LNCaP clone FGC (cell line): Measurements from ENCODE around the gene PSMD11.
"Not testable (repeated sequence)": the region's sequence is repeated elsewhere in the genome, so short reads cannot be mapped to it uniquely, and the experiment has no call there.

Source experiments
- DNase-seq: peaks from one replicate; pipeline ENCODE4 v3.0.0-alpha.2; 2011; ENCODE audit warnings: low read depth
- H3K4me3 ChIP-seq: 2 replicates; pipeline ENCODE4 v1.5.1; 2011; ENCODE audit warnings: mild to moderate bottlenecking, low read depth, low read length, control low read depth
- CTCF ChIP-seq: IDR thresholded peaks from 2 replicates; pipeline ENCODE4 v1.5.1; 2012; ENCODE audit warnings: mild to moderate bottlenecking; ENCODE audit not compliant: control insufficient read depth, insufficient read depth; ENCODE audit errors: extremely low read depth

PSMD11 gene

GRCh38 chr17:32444301-32445073 lies at the start of gene PSMD11:
Gene PSMD11, plus strand, starts transcription at chr17:32444510. Its CDS starts 14 bp downstream, at chr17:32444524.
- peak; percentile 88 for DNase-seq
- peak; percentile 88 for TF ChIP-seq CTCF
- peak within 1 kb of the TSS; percentile 98 for H3K4me3 ChIP-seq

GRCh38 chr17:32396343-32396742 lies 48.0 kb upstream of the PSMD11 start:
- no peak for TF ChIP-seq CTCF
- no peak for DNase-seq

GRCh38 chr17:32398946-32399345 lies 45.4 kb upstream of the PSMD11 start:
- no peak for TF ChIP-seq CTCF
- DNase-seq, result no peak
- no peak overlapping the region for H3K4me3 ChIP-seq

More at GRCh38 chr17:32396343-32396742, 48.0 kb upstream of the PSMD11 start:
- H3K4me3 ChIP-seq, result no peak overlapping the region

- not testable (repeated sequence) for DNase-seq, H3K4me3 ChIP-seq
Measured at GRCh38 chr17:32410085-32410484, 34.2 kb upstream of the PSMD11 start.

- no peak for TF ChIP-seq CTCF
- no peak for DNase-seq
- H3K4me3 ChIP-seq, result no peak overlapping the region
Measured at GRCh38 chr17:32426894-32427293, 17.4 kb upstream of the PSMD11 start.

GRCh38 chr17:32429598-32429997 lies 14.7 kb upstream of the PSMD11 start:
- no peak overlapping the region for H3K4me3 ChIP-seq
- TF ChIP-seq CTCF, result no peak
- DNase-seq, result no peak

- H3K4me3 ChIP-seq, result no peak overlapping the region
- TF ChIP-seq CTCF, result no peak
Measured at GRCh38 chr17:32440722-32441121, 3.6 kb upstream of the PSMD11 start.

More at GRCh38 chr17:32440722-32441121, 3.6 kb upstream of the PSMD11 start:
- DNase-seq, result no peak
